Measurements from ENCODE around the gene TBX1.

TBX1 gene

DNA sequence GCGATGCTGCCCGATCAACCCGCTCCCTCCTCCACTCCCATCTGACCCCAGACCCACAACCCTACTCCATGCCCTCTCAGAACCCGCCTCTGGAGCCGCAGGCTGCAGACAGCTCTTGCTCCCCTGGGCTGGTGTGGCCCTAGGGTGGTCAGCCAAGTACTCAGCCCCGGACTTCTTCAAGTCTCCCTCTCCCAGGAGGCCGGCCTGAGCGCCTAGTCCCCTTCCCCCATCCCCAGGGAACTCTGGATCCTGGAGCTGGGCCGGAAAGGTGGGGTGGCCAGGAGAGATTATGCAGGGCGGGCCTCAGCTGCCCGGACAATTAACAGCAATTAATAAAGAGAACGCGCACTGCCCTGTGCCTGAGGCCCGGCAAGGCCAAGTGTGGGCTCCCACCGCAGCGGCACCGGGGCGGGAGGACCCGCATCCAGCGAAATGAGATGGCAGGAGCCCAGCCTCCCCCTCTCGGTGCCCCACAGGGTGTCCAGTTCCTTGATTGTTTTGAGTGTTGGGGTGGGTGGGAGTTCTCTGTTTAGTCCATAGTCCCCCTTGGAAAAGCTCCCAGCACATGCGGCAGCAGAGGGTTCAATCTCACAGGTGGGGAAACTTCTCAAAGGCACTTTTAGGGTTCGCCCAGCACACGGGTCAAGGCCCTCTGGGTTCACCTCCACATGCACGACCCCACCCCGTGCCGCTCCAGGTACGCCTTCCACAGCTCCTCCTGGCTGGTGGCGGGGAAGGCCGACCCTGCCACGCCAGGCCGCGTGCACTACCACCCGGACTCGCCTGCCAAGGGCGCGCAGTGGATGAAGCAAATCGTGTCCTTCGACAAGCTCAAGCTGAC, 3.1 kb downstream of the TBX1 start:
- Histone ChIP-seq H3K14ac (ENCODE audit: low read length) (no peak overlapping the region), H3K36me3 (ENCODE audit: control insufficient read depth in 1 of 2, insufficient read depth in 2 of 2, low read length in 2 of 2) (no peaks in the 10 kb centered on the region), H2BK5ac (ENCODE audit: low read depth, low read length, poor library complexity) (no peak overlapping the region), H3K27ac (ENCODE audit: low read depth, low read length) (no peak overlapping the region), H2AFZ (ENCODE audit: insufficient read depth, low read length, poor library complexity) (no peak overlapping the region), H2BK12ac (ENCODE audit: low read length) (no peak overlapping the region), H3K4me3 (ENCODE audit: low read depth, low read length) (no peak overlapping the region), H3K23ac (ENCODE audit: low read length) (no peak overlapping the region), H3K4ac (ENCODE audit: low read depth, low read length) (no peak overlapping the region), H4K12ac (ENCODE audit: low read depth, low read length) (no peak overlapping the region), H4K91ac (ENCODE audit: low read depth, low read length) (no peak overlapping the region), H3K9me3 (ENCODE audit: insufficient read depth, low read depth, low read length) (peaks cover 15% of the 10 kb centered on the region), H3K4me1 (ENCODE audit: control insufficient read depth in 1 of 2, insufficient read depth in 2 of 2, low read length in 2 of 2) (peaks cover 6 to 7% of the 10 kb centered on the region in 2 experiments), H3K9ac (ENCODE audit: low read length) (no peak overlapping the region), H2AK5ac (ENCODE audit: low read length) (no peak overlapping the region), H3K4me2 (ENCODE audit: low read length) (no peak overlapping the region), H3K18ac (ENCODE audit: low read length) (no peak overlapping the region), H2BK120ac (ENCODE audit: insufficient read depth, low read length, poor library complexity) (no peak overlapping the region), H3K27me3 (ENCODE audit: insufficient read depth, low read length) (peaks cover 93% of the 10 kb centered on the region), H3K79me1 (ENCODE audit: low read length) (no peaks in the 10 kb centered on the region), H3K79me2 (ENCODE audit: control insufficient read depth, insufficient read depth, low read length, poor library complexity) (no peaks in the 10 kb centered on the region), H4K8ac (ENCODE audit: low read depth, low read length) (no peak overlapping the region)
- no peak for DNase-seq
- WGBS (ENCODE audit: extremely low coverage, insufficient coverage, insufficient read length) = no CpG with 5 or more reads among the region's 39 CpGs

DNA sequence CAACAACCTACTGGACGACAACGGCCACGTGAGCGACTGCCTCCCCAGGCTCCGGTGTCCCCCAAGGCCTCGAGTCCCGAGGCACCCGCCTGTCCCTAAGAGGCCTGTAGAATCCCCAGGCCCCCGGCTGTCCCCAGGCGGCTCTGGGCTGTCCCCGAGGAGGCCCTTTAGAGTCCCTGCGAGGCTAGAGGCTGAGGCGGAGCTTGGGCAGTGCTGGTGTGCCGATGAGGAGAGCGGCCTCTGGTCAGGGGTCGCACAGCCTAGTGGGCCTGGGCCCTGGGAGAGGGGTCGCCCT, 3.7 kb downstream of the TBX1 start:
- H3K4me2 ChIP-seq (ENCODE audit: low read length) = no peak overlapping the region
- H3K4me1 ChIP-seq (ENCODE audit: control insufficient read depth in 1 of 2, insufficient read depth in 2 of 2, low read length in 2 of 2) = peaks cover 6 to 7% of the 10 kb centered on the region in 2 experiments
- H2BK12ac ChIP-seq (ENCODE audit: low read length) = no peak overlapping the region
- H2BK120ac ChIP-seq (ENCODE audit: insufficient read depth, low read length, poor library complexity) = no peak overlapping the region
- peaks cover 15% of the 10 kb centered on the region for H3K9me3 ChIP-seq (ENCODE audit: insufficient read depth, low read depth, low read length)
- no peak overlapping the region for H3K4ac ChIP-seq (ENCODE audit: low read depth, low read length)
- no peak overlapping the region for H3K9ac ChIP-seq (ENCODE audit: low read length)
- no peak overlapping the region for H3K27ac ChIP-seq (ENCODE audit: low read depth, low read length)
- H2AK5ac ChIP-seq (ENCODE audit: low read length) = no peak overlapping the region
- H3K27me3 ChIP-seq (ENCODE audit: insufficient read depth, low read length) = peaks cover 88% of the 10 kb centered on the region
- no peak for DNase-seq
- no peak overlapping the region for H4K12ac ChIP-seq (ENCODE audit: low read depth, low read length)
- no peak overlapping the region for H4K91ac ChIP-seq (ENCODE audit: low read depth, low read length)
- WGBS (ENCODE audit: extremely low coverage, insufficient coverage, insufficient read length) = no CpG with 5 or more reads among the region's 17 CpGs
- H2AFZ ChIP-seq (ENCODE audit: insufficient read depth, low read length, poor library complexity) = no peak overlapping the region
- H3K4me3 ChIP-seq (ENCODE audit: low read depth, low read length) = no peak overlapping the region
- H4K8ac ChIP-seq (ENCODE audit: low read depth, low read length) = no peak overlapping the region
- H3K79me2 ChIP-seq (ENCODE audit: control insufficient read depth, insufficient read depth, low read length, poor library complexity) = no peaks in the 10 kb centered on the region
- no peak overlapping the region for H2BK5ac ChIP-seq (ENCODE audit: low read depth, low read length, poor library complexity)
- H3K14ac ChIP-seq (ENCODE audit: low read length) = no peak overlapping the region
- H3K36me3 ChIP-seq (ENCODE audit: control insufficient read depth in 1 of 2, insufficient read depth in 2 of 2, low read length in 2 of 2) = no peaks in the 10 kb centered on the region
- no peak overlapping the region for H3K18ac ChIP-seq (ENCODE audit: low read length)
- H3K79me1 ChIP-seq (ENCODE audit: low read length) = no peaks in the 10 kb centered on the region
- no peak overlapping the region for H3K23ac ChIP-seq (ENCODE audit: low read length)

DNA sequence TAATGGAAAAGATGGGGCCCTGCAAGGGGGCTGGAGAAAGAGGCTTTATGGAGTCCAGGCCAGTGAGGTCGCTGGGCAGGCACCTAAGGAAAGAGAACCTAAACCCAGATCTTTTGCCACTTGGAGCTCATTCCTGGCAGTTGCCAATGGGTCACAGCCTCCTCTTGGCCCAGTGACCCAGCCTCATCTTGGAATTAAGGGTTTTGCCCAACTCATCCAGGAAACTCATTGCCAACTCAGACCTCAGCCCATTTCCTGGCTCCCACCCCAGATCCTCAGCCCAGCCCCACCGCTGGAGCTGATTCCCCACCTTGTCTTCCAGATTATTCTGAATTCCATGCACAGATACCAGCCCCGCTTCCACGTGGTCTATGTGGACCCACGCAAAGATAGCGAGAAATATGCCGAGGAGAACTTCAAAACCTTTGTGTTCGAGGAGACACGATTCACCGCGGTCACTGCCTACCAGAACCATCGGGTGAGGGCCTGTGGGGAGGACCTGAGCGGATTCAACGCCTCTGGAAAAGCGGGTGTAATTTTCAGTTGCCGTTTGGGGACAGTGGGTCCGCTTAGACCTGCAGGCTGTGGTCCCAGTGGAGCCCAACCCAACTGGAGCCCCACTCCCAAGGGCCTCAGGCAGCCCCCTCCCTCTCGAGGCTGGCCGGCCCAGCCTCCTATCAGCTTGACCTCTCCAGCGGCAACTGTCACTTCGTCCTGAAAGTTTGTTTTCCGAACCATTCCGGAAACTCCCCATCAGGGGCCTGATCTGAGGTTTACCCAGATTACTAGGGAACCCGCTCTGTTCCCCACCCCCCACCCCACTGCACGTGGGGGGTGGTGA, 4.3 kb downstream of the TBX1 start:
- H2BK12ac ChIP-seq (ENCODE audit: low read length) = no peak overlapping the region
- no peak overlapping the region for H3K4me3 ChIP-seq (ENCODE audit: low read depth, low read length)
- H2BK120ac ChIP-seq (ENCODE audit: insufficient read depth, low read length, poor library complexity) = no peak overlapping the region
- H3K4me2 ChIP-seq (ENCODE audit: low read length) = no peak overlapping the region
- H4K91ac ChIP-seq (ENCODE audit: low read depth, low read length) = no peak overlapping the region
- peaks cover 86% of the 10 kb centered on the region for H3K27me3 ChIP-seq (ENCODE audit: insufficient read depth, low read length)
- no peak overlapping the region for H2AK5ac ChIP-seq (ENCODE audit: low read length)
- no peak overlapping the region for H3K4ac ChIP-seq (ENCODE audit: low read depth, low read length)
- peaks cover 15% of the 10 kb centered on the region for H3K9me3 ChIP-seq (ENCODE audit: insufficient read depth, low read depth, low read length)
- peaks cover 6 to 7% of the 10 kb centered on the region in 2 experiments for H3K4me1 ChIP-seq (ENCODE audit: control insufficient read depth in 1 of 2, insufficient read depth in 2 of 2, low read length in 2 of 2)
- no peak for DNase-seq
- H3K14ac ChIP-seq (ENCODE audit: low read length) = no peak overlapping the region
- H3K79me2 ChIP-seq (ENCODE audit: control insufficient read depth, insufficient read depth, low read length, poor library complexity) = no peaks in the 10 kb centered on the region
- no CpG with 5 or more reads among the region's 25 CpGs for WGBS (ENCODE audit: extremely low coverage, insufficient coverage, insufficient read length)
- H3K36me3 ChIP-seq (ENCODE audit: control insufficient read depth in 1 of 2, insufficient read depth in 2 of 2, low read length in 2 of 2) = no peaks in the 10 kb centered on the region
- no peak overlapping the region for H3K23ac ChIP-seq (ENCODE audit: low read length)
- no peak overlapping the region for H2BK5ac ChIP-seq (ENCODE audit: low read depth, low read length, poor library complexity)
- no peak overlapping the region for H4K12ac ChIP-seq (ENCODE audit: low read depth, low read length)
- H3K9ac ChIP-seq (ENCODE audit: low read length) = no peak overlapping the region
- no peak overlapping the region for H2AFZ ChIP-seq (ENCODE audit: insufficient read depth, low read length, poor library complexity)
- no peak overlapping the region for H4K8ac ChIP-seq (ENCODE audit: low read depth, low read length)
- no peak overlapping the region for H3K18ac ChIP-seq (ENCODE audit: low read length)
- no peak overlapping the region for H3K27ac ChIP-seq (ENCODE audit: low read depth, low read length)
- H3K79me1 ChIP-seq (ENCODE audit: low read length) = no peaks in the 10 kb centered on the region

DNA sequence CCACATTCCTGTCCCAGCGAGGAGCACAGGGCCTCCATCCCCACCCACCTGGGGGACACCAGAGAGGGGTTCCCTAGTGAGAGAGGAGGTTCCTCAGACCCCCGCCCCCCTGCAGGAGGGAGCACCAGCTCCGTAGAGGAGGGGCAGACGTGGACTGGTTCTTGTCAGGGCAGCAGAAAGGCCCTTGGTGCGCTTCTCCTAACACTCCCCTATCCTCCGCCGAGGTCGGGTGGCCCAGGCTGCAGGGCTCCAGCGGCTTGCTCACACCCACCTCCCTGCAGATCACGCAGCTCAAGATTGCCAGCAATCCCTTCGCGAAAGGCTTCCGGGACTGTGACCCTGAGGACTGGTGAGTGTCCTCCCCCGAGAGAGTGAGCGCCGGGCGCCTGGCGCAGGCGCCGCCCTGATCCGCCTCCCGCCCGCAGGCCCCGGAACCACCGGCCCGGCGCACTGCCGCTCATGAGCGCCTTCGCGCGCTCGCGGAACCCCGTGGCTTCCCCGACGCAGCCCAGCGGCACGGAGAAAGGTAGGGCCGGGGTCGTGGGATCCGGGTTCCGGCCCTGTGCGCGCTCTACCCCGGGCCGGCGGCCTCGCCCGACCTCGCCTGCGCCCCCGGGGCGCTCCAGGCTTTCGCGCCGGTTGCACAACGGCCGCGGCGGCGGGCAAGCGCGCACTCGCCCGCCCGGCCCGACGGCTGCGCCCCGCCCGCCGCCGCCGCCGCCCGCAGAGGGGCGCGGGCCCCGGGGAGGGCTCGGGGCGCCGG, 5.1 kb downstream of the TBX1 start:
- H3K4me2 ChIP-seq (ENCODE audit: low read length) = peak overlapping the region; percentile 56
- no peak overlapping the region for H4K12ac ChIP-seq (ENCODE audit: low read depth, low read length)
- no CpG with 5 or more reads among the region's 83 CpGs for WGBS (ENCODE audit: extremely low coverage, insufficient coverage, insufficient read length)

More for the DNA sequence above, 5.1 kb downstream of the TBX1 start:
- Histone ChIP-seq H2BK120ac (ENCODE audit: insufficient read depth, low read length, poor library complexity) (no peak overlapping the region), H4K8ac (ENCODE audit: low read depth, low read length) (no peak overlapping the region), H3K9me3 (ENCODE audit: insufficient read depth, low read depth, low read length) (peaks cover 15% of the 10 kb centered on the region), H3K79me1 (ENCODE audit: low read length) (no peaks in the 10 kb centered on the region), H3K27ac (ENCODE audit: low read depth, low read length) (no peak overlapping the region), H2BK5ac (ENCODE audit: low read depth, low read length, poor library complexity) (no peak overlapping the region), H3K4me1 (ENCODE audit: control insufficient read depth in 1 of 2, insufficient read depth in 2 of 2, low read length in 2 of 2) (peaks cover 6 to 7% of the 10 kb centered on the region in 2 experiments), H3K79me2 (ENCODE audit: control insufficient read depth, insufficient read depth, low read length, poor library complexity) (no peaks in the 10 kb centered on the region), H3K4ac (ENCODE audit: low read depth, low read length) (no peak overlapping the region), H3K9ac (ENCODE audit: low read length) (no peak overlapping the region), H4K91ac (ENCODE audit: low read depth, low read length) (no peak overlapping the region), H3K18ac (ENCODE audit: low read length) (no peak overlapping the region), H3K14ac (ENCODE audit: low read length) (no peak overlapping the region), H2BK12ac (ENCODE audit: low read length) (no peak overlapping the region), H3K4me3 (ENCODE audit: low read depth, low read length) (peak overlapping the region; percentile 46), H3K27me3 (ENCODE audit: insufficient read depth, low read length) (peaks cover 90% of the 10 kb centered on the region), H2AFZ (ENCODE audit: insufficient read depth, low read length, poor library complexity) (no peak overlapping the region), H3K36me3 (ENCODE audit: control insufficient read depth in 1 of 2, insufficient read depth in 2 of 2, low read length in 2 of 2) (no peaks in the 10 kb centered on the region), H3K23ac (ENCODE audit: low read length) (no peak overlapping the region), H2AK5ac (ENCODE audit: low read length) (no peak overlapping the region)
- peak; percentile 63 to 78 for DNase-seq
